HEK293 (cell line): Measurements from ENCODE around the gene TMEM9B.
"Not testable (repeated sequence)": the region's sequence is repeated elsewhere in the genome, so short reads cannot be mapped to it uniquely, and the experiment has no call there.

ENCODE experiments used
- CTCF ChIA-PET: fragments of 350-600 bp; formaldehyde crosslinking; extraction: SDS; loops from one replicate; lab custom pipeline; 2021; ENCODE audit warnings: antibody characterized with exemption; lab: Yijun Ruan, JAX
- POLR2A ChIA-PET: fragments of 300-600 bp; formaldehyde crosslinking; extraction: SDS; loops from one replicate; lab custom pipeline; 2020; ENCODE audit warnings: antibody characterized with exemption, inconsistent platforms; lab: Yijun Ruan, JAX
- H3K27ac ChIP-seq: fragments of 200-500 bp; sonication (Bioruptor generic); 2 replicates; pipeline ENCODE4 v1.5.1; 2014; ENCODE audit warnings: low read depth, low read length, control low read depth, inconsistent platforms; ENCODE audit errors: extremely low read depth
- H3K36me3 ChIP-seq, 2 experiments: fragments of 200-500 bp in 1 of 2; sonication (Bioruptor generic) in 1 of 2; 1 replicate in 1 of 2; 2 replicates in 1 of 2; pipeline ENCODE4 v1.5.1; 2014 to 2017; ENCODE audit warnings: inconsistent platforms in 2 of 2, low read length in 2 of 2; ENCODE audit not compliant: control insufficient read depth in 2 of 2, insufficient read depth in 1 of 2
- H3K4me1 ChIP-seq: fragments of 200-500 bp; sonication (Bioruptor generic); 2 replicates; pipeline ENCODE4 v1.5.1; 2014; ENCODE audit warnings: mild to moderate bottlenecking, low read length, inconsistent platforms; ENCODE audit not compliant: control insufficient read depth, insufficient read depth
- H3K4me3 ChIP-seq: 2 replicates; pipeline ENCODE4 v1.5.1; 2011; ENCODE audit warnings: low read depth, mild to moderate bottlenecking, control low read depth, low read length, moderate library complexity
- H3K9me3 ChIP-seq: fragments of 200-500 bp; sonication (Bioruptor generic); 2 replicates; pipeline ENCODE4 v1.5.1; 2014; ENCODE audit warnings: low read depth, low read length, inconsistent platforms; ENCODE audit not compliant: control insufficient read depth, insufficient read depth
- EGR2 ChIP-seq: fragments of 450-650 bp; formaldehyde crosslinking; IDR thresholded peaks from 2 replicates; pipeline ENCODE4 v1.5.1; 2016; ENCODE audit warnings: low read depth, missing biosample characterization, missing genetic modification characterization
- FEZF1 ChIP-seq: fragments of 450-650 bp; formaldehyde crosslinking; IDR thresholded peaks from 2 replicates; pipeline ENCODE4 v1.5.1; 2016; ENCODE audit warnings: missing biosample characterization, missing genetic modification characterization
- KLF16 ChIP-seq: fragments of 450-650 bp; formaldehyde crosslinking; IDR thresholded peaks from 2 replicates; pipeline ENCODE4 v1.5.1; 2017; ENCODE audit warnings: missing biosample characterization, missing genetic modification characterization
- KLF9 ChIP-seq: fragments of 450-650 bp; formaldehyde crosslinking; IDR thresholded peaks from 2 replicates; pipeline ENCODE4 v1.5.1; 2016; ENCODE audit warnings: missing biosample characterization, missing genetic modification characterization, low read depth
- MEIS1 ChIP-seq: sonication (generic); formaldehyde crosslinking; IDR thresholded peaks from 2 replicates; pipeline ENCODE4 v1.8.1; 2022; ENCODE audit warnings: missing genetic modification reagents, mild to moderate bottlenecking, borderline replicate concordance
- PRDM1 ChIP-seq: fragments of 450-650 bp; formaldehyde crosslinking; IDR thresholded peaks from 2 replicates; pipeline ENCODE4; 2016; ENCODE audit warnings: missing biosample characterization, missing genetic modification characterization
- SP2 ChIP-seq: fragments of 450-650 bp; formaldehyde crosslinking; IDR thresholded peaks from 2 replicates; pipeline ENCODE4 v1.5.1; 2016; ENCODE audit warnings: missing biosample characterization, missing genetic modification characterization
- TCF7L2 ChIP-seq: IDR thresholded peaks from 2 replicates; pipeline ENCODE4 v1.6.1; 2011; ENCODE audit warnings: low read depth, mild to moderate bottlenecking, inconsistent platforms, low read length, moderate library complexity, borderline replicate concordance
- YY1 ChIP-seq: fragments of 450-650 bp; formaldehyde crosslinking; IDR thresholded peaks from 2 replicates; pipeline ENCODE4 v1.5.1; 2018; ENCODE audit warnings: missing biosample characterization, missing genetic modification characterization
- ZBTB17 ChIP-seq: fragments of 450-650 bp; formaldehyde crosslinking; IDR thresholded peaks from 2 replicates; pipeline ENCODE4 v1.5.1; 2016; ENCODE audit warnings: missing biosample characterization, missing genetic modification characterization
- ZIC2 ChIP-seq: fragments of 450-650 bp; formaldehyde crosslinking; IDR thresholded peaks from 2 replicates; pipeline ENCODE4 v1.5.1; 2016; ENCODE audit warnings: missing biosample characterization, missing genetic modification characterization
- ZNF146 ChIP-seq: fragments of 450-650 bp; formaldehyde crosslinking; IDR thresholded peaks from 2 replicates; pipeline ENCODE4 v1.5.1; 2016; ENCODE audit warnings: missing biosample characterization, missing genetic modification characterization
- ZNF223 ChIP-seq: fragments of 450-650 bp; formaldehyde crosslinking; IDR thresholded peaks from 2 replicates; pipeline ENCODE4 v1.5.1; 2016; ENCODE audit warnings: missing biosample characterization, missing genetic modification characterization
- ZNF266 ChIP-seq: fragments of 450-650 bp; formaldehyde crosslinking; IDR thresholded peaks from 2 replicates; pipeline ENCODE4 v1.5.1; 2016; ENCODE audit warnings: missing biosample characterization, missing genetic modification characterization, low read depth
- ZNF37A ChIP-seq: fragments of 450-650 bp; IDR thresholded peaks from 2 replicates; pipeline ENCODE4 v1.5.1; 2018; ENCODE audit warnings: missing biosample characterization, missing genetic modification characterization
- ZNF416 ChIP-seq: fragments of 450-650 bp; formaldehyde crosslinking; IDR thresholded peaks from 2 replicates; pipeline ENCODE4 v1.5.1; 2016; ENCODE audit warnings: missing biosample characterization, missing genetic modification characterization
- ZNF423 ChIP-seq: fragments of 450-650 bp; formaldehyde crosslinking; IDR thresholded peaks from 2 replicates; pipeline ENCODE4 v1.5.1; 2016; ENCODE audit warnings: missing biosample characterization, missing genetic modification characterization
- ZNF510 ChIP-seq: fragments of 450-650 bp; formaldehyde crosslinking; IDR thresholded peaks from 2 replicates; pipeline ENCODE4 v1.5.1; 2018; ENCODE audit warnings: mild to moderate bottlenecking, missing genetic modification characterization, missing biosample characterization; ENCODE audit not compliant: insufficient replicate concordance
- ZNF548 ChIP-seq: fragments of 450-650 bp; formaldehyde crosslinking; IDR thresholded peaks from 2 replicates; pipeline ENCODE4 v1.5.1; 2016; ENCODE audit warnings: missing biosample characterization, missing genetic modification characterization
- ZNF560 ChIP-seq: fragments of 450-650 bp; formaldehyde crosslinking; IDR thresholded peaks from 2 replicates; pipeline ENCODE4 v1.5.1; 2017; ENCODE audit warnings: missing biosample characterization, missing genetic modification characterization, borderline replicate concordance
- ZNF624 ChIP-seq: fragments of 450-650 bp; formaldehyde crosslinking; IDR thresholded peaks from 2 replicates; pipeline ENCODE4 v1.5.1; 2017; ENCODE audit warnings: missing biosample characterization, missing genetic modification characterization
- ZNF664 ChIP-seq: fragments of 450-650 bp; formaldehyde crosslinking; IDR thresholded peaks from 2 replicates; pipeline ENCODE4 v1.5.1; 2016; ENCODE audit warnings: missing biosample characterization, missing genetic modification characterization
- TF ChIP-seq, protein P1 (sequence below): fragments of 450-650 bp; formaldehyde crosslinking; conservative IDR thresholded peaks from 2 replicates; pipeline ENCODE4 v1.5.1; 2016; ENCODE audit warnings: low read depth, missing biosample characterization, missing genetic modification characterization
- TF ChIP-seq, protein P2 (sequence below): fragments of 450-650 bp; formaldehyde crosslinking; IDR thresholded peaks from 2 replicates; pipeline ENCODE4 v1.5.1; 2017; ENCODE audit warnings: missing biosample characterization, missing genetic modification characterization

The TMEM9B gene

DNA sequence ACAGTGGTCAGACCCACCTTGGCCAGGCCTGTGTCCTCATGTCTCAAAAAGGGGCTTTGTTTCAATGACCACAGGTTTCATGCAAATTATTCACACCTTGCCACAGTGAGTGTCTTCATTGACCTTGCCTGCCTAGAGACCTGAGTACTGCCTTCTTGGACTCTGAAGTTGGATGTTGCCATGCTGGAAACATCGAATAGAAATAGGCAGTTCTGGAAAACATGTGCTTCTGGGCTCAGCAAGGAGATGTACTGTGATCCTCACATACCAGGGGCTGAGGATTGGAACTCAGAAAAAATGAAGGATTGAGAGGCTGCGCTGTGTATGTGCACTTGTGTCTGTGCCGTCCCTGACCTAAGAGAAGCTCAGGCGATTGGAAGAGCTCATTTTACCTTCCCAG, 49.1 kb upstream of the TMEM9B start:
- TF ChIP-seq, protein P1, sequence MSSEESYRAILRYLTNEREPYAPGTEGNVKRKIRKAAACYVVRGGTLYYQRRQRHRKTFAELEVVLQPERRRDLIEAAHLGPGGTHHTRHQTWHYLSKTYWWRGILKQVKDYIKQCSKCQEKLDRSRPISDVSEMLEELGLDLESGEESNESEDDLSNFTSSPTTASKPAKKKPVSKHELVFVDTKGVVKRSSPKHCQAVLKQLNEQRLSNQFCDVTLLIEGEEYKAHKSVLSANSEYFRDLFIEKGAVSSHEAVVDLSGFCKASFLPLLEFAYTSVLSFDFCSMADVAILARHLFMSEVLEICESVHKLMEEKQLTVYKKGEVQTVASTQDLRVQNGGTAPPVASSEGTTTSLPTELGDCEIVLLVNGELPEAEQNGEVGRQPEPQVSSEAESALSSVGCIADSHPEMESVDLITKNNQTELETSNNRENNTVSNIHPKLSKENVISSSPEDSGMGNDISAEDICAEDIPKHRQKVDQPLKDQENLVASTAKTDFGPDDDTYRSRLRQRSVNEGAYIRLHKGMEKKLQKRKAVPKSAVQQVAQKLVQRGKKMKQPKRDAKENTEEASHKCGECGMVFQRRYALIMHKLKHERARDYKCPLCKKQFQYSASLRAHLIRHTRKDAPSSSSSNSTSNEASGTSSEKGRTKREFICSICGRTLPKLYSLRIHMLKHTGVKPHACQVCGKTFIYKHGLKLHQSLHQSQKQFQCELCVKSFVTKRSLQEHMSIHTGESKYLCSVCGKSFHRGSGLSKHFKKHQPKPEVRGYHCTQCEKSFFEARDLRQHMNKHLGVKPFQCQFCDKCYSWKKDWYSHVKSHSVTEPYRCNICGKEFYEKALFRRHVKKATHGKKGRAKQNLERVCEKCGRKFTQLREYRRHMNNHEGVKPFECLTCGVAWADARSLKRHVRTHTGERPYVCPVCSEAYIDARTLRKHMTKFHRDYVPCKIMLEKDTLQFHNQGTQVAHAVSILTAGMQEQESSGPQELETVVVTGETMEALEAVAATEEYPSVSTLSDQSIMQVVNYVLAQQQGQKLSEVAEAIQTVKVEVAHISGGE (tag by site-specific recombination): no peak
- TF ChIP-seq PRDM1 (tag by site-specific recombination) (no peak), ZNF223 (tag by site-specific recombination) (no peak), ZNF548 (no peak)
- Histone ChIP-seq H3K4me1 (no peaks in the 10 kb centered on the region), H3K4me3 (no peak overlapping the region), H3K9me3 (no peaks in the 10 kb centered on the region), H3K27ac (no peak overlapping the region), H3K36me3 (no peaks in the 10 kb centered on the region)
- POLR2A ChIA-PET: no interaction called here
- CTCF ChIA-PET: interaction anchor here (0.7 to 6.2 kb wide), 7 partner anchors 13 to 486 kb away, joined by 3 to 78 read pairs (median 3); no protein-coding TSS in a partner anchor

DNA sequence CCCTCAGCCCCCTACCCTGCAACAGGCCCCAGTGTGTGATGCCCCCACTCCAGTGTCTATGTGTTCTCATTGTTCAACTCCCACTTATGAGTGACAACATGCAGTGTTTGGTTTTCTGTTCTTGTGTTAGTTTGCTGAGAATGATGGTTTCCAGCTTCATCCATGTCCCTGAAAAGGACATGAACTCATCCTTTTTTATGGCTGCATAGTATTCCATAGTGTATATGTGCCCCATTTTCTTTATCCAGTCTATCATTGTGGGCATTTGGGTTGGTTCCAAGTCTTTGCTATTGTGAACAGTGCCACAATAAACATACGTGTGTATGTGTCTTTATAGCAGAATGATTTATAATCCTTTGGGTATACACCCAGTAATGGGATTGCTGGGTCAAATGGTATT, 45.3 kb upstream of the TMEM9B start:
- POLR2A ChIA-PET: not testable (repeated sequence)
- CTCF ChIA-PET: interaction anchor here (0.6 kb wide), 2 partner anchors 371 to 775 kb away, joined by 3 to 6 read pairs; no protein-coding TSS in a partner anchor

DNA sequence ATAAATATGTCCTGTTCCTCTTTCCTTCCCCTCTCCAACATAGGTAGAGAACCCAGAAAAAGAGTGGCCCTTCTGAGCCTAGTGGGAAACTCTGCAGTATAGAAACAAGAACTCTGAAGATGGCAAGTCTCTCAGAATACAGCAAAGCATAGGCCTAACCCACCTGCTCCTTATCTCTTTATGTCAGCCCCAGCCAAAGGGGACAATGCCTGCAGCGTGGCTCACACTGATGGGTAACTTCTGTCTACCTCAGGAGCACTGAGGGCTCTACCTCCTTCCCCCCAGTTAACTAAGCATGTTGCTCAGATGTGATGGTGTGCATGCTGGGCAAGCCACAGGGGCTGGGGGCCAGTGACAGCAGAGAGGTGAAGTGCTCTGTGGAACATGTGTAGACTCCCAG, 44.4 kb upstream of the TMEM9B start:
- ChIA-PET CTCF (no interaction called here), POLR2A (no interaction called here)
- Histone ChIP-seq H3K36me3 (no peaks in the 10 kb centered on the region), H3K4me1 (no peaks in the 10 kb centered on the region), H3K27ac (no peak overlapping the region), H3K4me3 (no peak overlapping the region), H3K9me3 (no peaks in the 10 kb centered on the region)
- TF ChIP-seq YY1 (tag by site-specific recombination) (no peak), ZNF624 (tag by site-specific recombination) (no peak), ZIC2 (0 out of 2 replicates have a peak, but pooled peaks have one; percentile 22), ZNF664 (tag by site-specific recombination) (no peak)

More for the DNA sequence above, 45.3 kb upstream of the TMEM9B start:
- not testable (repeated sequence) for H3K4me3 ChIP-seq, H3K9me3 ChIP-seq, H3K27ac ChIP-seq, H3K4me1 ChIP-seq, H3K36me3 ChIP-seq
- peak; percentile 92 for TF ChIP-seq ZNF146 (tag by site-specific recombination)

DNA sequence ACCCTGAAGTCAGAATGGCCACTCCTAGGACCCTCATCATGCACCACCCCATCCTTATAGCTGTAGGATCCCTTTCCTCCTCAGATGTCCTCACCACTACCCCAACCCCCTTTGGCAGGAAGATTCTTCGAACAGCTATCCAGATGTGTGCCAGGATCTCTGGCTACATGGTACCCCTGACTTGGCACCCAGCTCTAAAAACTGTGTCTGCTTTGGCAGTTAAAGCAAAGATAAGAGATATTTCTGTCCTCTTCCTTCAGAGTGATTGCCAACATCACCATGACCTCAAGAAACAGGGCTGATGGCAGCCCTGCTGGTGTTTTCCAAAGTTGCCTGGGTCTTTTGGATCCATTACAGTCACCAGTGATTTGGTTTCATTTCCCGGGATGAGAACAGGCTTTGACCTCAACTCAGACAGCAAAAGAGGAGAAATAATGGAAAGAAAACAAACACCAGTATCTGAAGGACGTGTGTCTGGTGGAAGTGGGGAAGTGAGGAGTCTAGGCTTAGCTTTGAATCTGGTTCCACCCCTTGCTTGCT, 43.8 kb upstream of the TMEM9B start:
- CTCF ChIA-PET: no interaction called here
- no peaks in the 10 kb centered on the region for H3K4me1 ChIP-seq
- POLR2A ChIA-PET: no interaction called here
- no peaks in the 10 kb centered on the region for H3K36me3 ChIP-seq
- H3K27ac ChIP-seq: no peak overlapping the region
- no peak overlapping the region for H3K4me3 ChIP-seq
- H3K9me3 ChIP-seq: no peaks in the 10 kb centered on the region
- TF ChIP-seq SP2 (tag by site-specific recombination): no peak
- no peak for TF ChIP-seq EGR2 (tag by site-specific recombination)
- no peak for TF ChIP-seq ZNF423 (tag by site-specific recombination)
- no peak for TF ChIP-seq ZNF266
- no peak for TF ChIP-seq ZNF560
- TF ChIP-seq FEZF1 (tag by site-specific recombination): no peak
- no peak for TF ChIP-seq MEIS1 (CRISPR knock-in tag)
- no peak for TF ChIP-seq ZBTB17
- TF ChIP-seq ZNF37A: no peak
- TF ChIP-seq ZNF416 (tag by site-specific recombination): no peak
- no peak for TF ChIP-seq KLF9 (tag by site-specific recombination)
- TF ChIP-seq ZNF510 (tag by site-specific recombination): no peak
- TF ChIP-seq TCF7L2: no peak
- no peak for TF ChIP-seq KLF16
- TF ChIP-seq, protein P2, sequence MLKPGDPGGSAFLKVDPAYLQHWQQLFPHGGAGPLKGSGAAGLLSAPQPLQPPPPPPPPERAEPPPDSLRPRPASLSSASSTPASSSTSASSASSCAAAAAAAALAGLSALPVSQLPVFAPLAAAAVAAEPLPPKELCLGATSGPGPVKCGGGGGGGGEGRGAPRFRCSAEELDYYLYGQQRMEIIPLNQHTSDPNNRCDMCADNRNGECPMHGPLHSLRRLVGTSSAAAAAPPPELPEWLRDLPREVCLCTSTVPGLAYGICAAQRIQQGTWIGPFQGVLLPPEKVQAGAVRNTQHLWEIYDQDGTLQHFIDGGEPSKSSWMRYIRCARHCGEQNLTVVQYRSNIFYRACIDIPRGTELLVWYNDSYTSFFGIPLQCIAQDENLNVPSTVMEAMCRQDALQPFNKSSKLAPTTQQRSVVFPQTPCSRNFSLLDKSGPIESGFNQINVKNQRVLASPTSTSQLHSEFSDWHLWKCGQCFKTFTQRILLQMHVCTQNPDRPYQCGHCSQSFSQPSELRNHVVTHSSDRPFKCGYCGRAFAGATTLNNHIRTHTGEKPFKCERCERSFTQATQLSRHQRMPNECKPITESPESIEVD (tag by site-specific recombination): no peak
